ENCODE data around the gene CD151. TPM values are rescaled to one million over a fixed set of nuclear protein-coding genes. Genes with fewer than 3 reads are reported as not detected.

Gene CD151
- total RNA-seq, 1 donor from 2014 or later, result 108 TPM

GRCh38 chr11:849104-849824 lies 16.5 kb downstream of the CD151 start:
- no peak overlapping the region for H3K4me3 Mint-ChIP-seq
- peaks cover 24% of the 10 kb centered on the region for H3K27me3 Mint-ChIP-seq (ENCODE audit: low read depth)
- peak; percentile 71 for DNase-seq (ENCODE audit: low read depth, low spot score)
- no peak for TF ChIP-seq CTCF (conservative IDR thresholded peaks at IDR 0.05)
- peaks cover 6% of the 10 kb centered on the region for H3K4me1 Mint-ChIP-seq
- no peaks in the 10 kb centered on the region for H3K36me3 Mint-ChIP-seq (ENCODE audit: low read depth)
- H3K9me3 Mint-ChIP-seq, result no peaks in the 10 kb centered on the region
- H3K27ac Mint-ChIP-seq (ENCODE audit: unreplicated experiment), result no peak overlapping the region

GRCh38 chr11:849951-850774 lies 17.4 kb downstream of the CD151 start:
- H3K27ac Mint-ChIP-seq (ENCODE audit: unreplicated experiment), result no peak overlapping the region
- TF ChIP-seq CTCF (conservative IDR thresholded peaks at IDR 0.05), result no peak
- no peaks in the 10 kb centered on the region for H3K36me3 Mint-ChIP-seq (ENCODE audit: low read depth)
- no peak for DNase-seq (ENCODE audit: low read depth, low spot score)
- H3K4me1 Mint-ChIP-seq, result peaks cover 5% of the 10 kb centered on the region
- H3K4me3 Mint-ChIP-seq, result peak overlapping the region; percentile 65
- peaks cover 23% of the 10 kb centered on the region for H3K27me3 Mint-ChIP-seq (ENCODE audit: low read depth)
- no peaks in the 10 kb centered on the region for H3K9me3 Mint-ChIP-seq

GRCh38 chr11:850775-851763 lies 18.3 kb downstream of the CD151 start:
- Mint-ChIP-seq H3K4me1 (peaks cover 5% of the 10 kb centered on the region), H3K27ac (ENCODE audit: unreplicated experiment) (no peak overlapping the region), H3K27me3 (ENCODE audit: low read depth) (peaks cover 24% of the 10 kb centered on the region), H3K4me3 (peak overlapping the region; percentile 72), H3K36me3 (ENCODE audit: low read depth) (no peaks in the 10 kb centered on the region), H3K9me3 (no peaks in the 10 kb centered on the region)
- DNase-seq (ENCODE audit: low read depth, low spot score), result no peak
- no peak for TF ChIP-seq CTCF (conservative IDR thresholded peaks at IDR 0.05)

GRCh38 chr11:852762-853161 lies 20.0 kb downstream of the CD151 start:
- H3K9me3 Mint-ChIP-seq, result no peaks in the 10 kb centered on the region
- H3K27ac Mint-ChIP-seq (ENCODE audit: unreplicated experiment), result no peak overlapping the region
- no peak for DNase-seq (ENCODE audit: low read depth, low spot score)
- TF ChIP-seq CTCF (conservative IDR thresholded peaks at IDR 0.05), result no peak
- H3K4me3 Mint-ChIP-seq, result no peak overlapping the region
- H3K36me3 Mint-ChIP-seq (ENCODE audit: low read depth), result no peaks in the 10 kb centered on the region
- H3K4me1 Mint-ChIP-seq, result peaks cover 5% of the 10 kb centered on the region
- H3K27me3 Mint-ChIP-seq (ENCODE audit: low read depth), result peaks cover 25% of the 10 kb centered on the region

Data from neural crest cell (in vitro differentiated cells).